IMR-90 (cell line): ENCODE measurements around the gene CSH1.

Source experiments
- BHLHE40 ChIP-seq: fragments of 150-350 bp; IDR thresholded peaks from 2 replicates; pipeline ENCODE4 v1.6.1; 2016; ENCODE audit warnings: mild to moderate bottlenecking, low read depth, low read length
- CEBPB ChIP-seq: IDR thresholded peaks from 2 replicates; pipeline ENCODE4 v1.6.1; 2012; ENCODE audit warnings: low read depth, low read length, improper control_type of control experiment
- CHD1 ChIP-seq: IDR thresholded peaks from 2 replicates; pipeline ENCODE4 v1.6.1; 2012; ENCODE audit warnings: low read depth, low read length, improper control_type of control experiment
- CTCF ChIP-seq: conservative IDR thresholded peaks from 2 replicates; pipeline ENCODE4 v1.5.1; 2012; ENCODE audit warnings: mild to moderate bottlenecking, low read depth, low read length, improper control_type of control experiment
- MXI1 ChIP-seq: IDR thresholded peaks from 2 replicates; pipeline ENCODE4 v1.6.1; 2012; ENCODE audit warnings: low read depth, mild to moderate bottlenecking, low read length, moderate library complexity, borderline replicate concordance
- NFE2L2 ChIP-seq: fragments of 150-350 bp; IDR thresholded peaks from 2 replicates; pipeline ENCODE4 v1.6.1; 2016; ENCODE audit warnings: low read depth, mild to moderate bottlenecking, low read length
- POLR2A ChIP-seq: IDR thresholded peaks from 2 replicates; pipeline ENCODE4 v1.6.1; 2012; ENCODE audit warnings: mild to moderate bottlenecking, low read depth, low read length
- RAD21 ChIP-seq: IDR thresholded peaks from 2 replicates; pipeline ENCODE4 v1.6.1; 2012; ENCODE audit warnings: low read length, improper control_type of control experiment
- TF ChIP-seq, protein P1 (sequence below): fragments of 150-350 bp; IDR thresholded peaks from 2 replicates; pipeline ENCODE4 v1.6.1; 2016; ENCODE audit warnings: low read depth, mild to moderate bottlenecking, low read length, moderate library complexity, borderline replicate concordance

GRCh38 chr17:63934183-63935112 lies 38.1 kb upstream of the CSH1 start:
- no peak for TF ChIP-seq POLR2A
- TF ChIP-seq NFE2L2: no peak
- TF ChIP-seq CEBPB: no peak
- no peak for TF ChIP-seq CTCF
- no peak for TF ChIP-seq CHD1
- no peak for TF ChIP-seq BHLHE40
- TF ChIP-seq MXI1: no peak
- no peak for TF ChIP-seq RAD21
- TF ChIP-seq, protein P1, sequence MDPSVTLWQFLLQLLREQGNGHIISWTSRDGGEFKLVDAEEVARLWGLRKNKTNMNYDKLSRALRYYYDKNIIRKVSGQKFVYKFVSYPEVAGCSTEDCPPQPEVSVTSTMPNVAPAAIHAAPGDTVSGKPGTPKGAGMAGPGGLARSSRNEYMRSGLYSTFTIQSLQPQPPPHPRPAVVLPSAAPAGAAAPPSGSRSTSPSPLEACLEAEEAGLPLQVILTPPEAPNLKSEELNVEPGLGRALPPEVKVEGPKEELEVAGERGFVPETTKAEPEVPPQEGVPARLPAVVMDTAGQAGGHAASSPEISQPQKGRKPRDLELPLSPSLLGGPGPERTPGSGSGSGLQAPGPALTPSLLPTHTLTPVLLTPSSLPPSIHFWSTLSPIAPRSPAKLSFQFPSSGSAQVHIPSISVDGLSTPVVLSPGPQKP: no peak
